HG02759 (cell line): ENCODE data around the gene LRP8.

Experiments used
- ATAC-seq: cut with Tn5 transposase; IDR thresholded peaks from one replicate; pipeline ENCODE4 v1.9.1; 2021; ENCODE audit warnings: mild to moderate bottlenecking, moderate library complexity; ENCODE audit not compliant: unreplicated experiment

Gene LRP8

GRCh38 chr1:53308506-53308905 lies 19.4 kb downstream of the LRP8 start:
- no peak for ATAC-seq

GRCh38 chr1:53307037-53307436 lies 20.8 kb downstream of the LRP8 start:
- ATAC-seq: no peak

- ATAC-seq: no peak
These were observed 21.7 kb downstream of the LRP8 start for GRCh38 chr1:53306168-53306567.

- no peak for ATAC-seq
These were observed 22.2 kb downstream of the LRP8 start for GRCh38 chr1:53305650-53306049.

- ATAC-seq: no peak
These were observed 23.3 kb downstream of the LRP8 start for GRCh38 chr1:53304527-53304926.

GRCh38 chr1:53303726-53304515 lies 23.9 kb downstream of the LRP8 start:
- ATAC-seq: no peak

- no peak for ATAC-seq
These were observed 24.6 kb downstream of the LRP8 start for GRCh38 chr1:53303243-53303642.

GRCh38 chr1:53299233-53299632 lies 28.6 kb downstream of the LRP8 start:
- no peak for ATAC-seq

GRCh38 chr1:53298045-53298637 lies 29.7 kb downstream of the LRP8 start:
- ATAC-seq: no peak

GRCh38 chr1:53297195-53297594 lies 30.7 kb downstream of the LRP8 start:
- no peak for ATAC-seq

GRCh38 chr1:53296117-53296749 lies 31.6 kb downstream of the LRP8 start:
- ATAC-seq: peak; percentile 52

- no peak for ATAC-seq
These were observed 32.1 kb downstream of the LRP8 start for GRCh38 chr1:53295726-53296116.

- ATAC-seq: no peak
These were observed 32.6 kb downstream of the LRP8 start for GRCh38 chr1:53295295-53295694.

GRCh38 chr1:53294567-53294966 lies 33.3 kb downstream of the LRP8 start:
- no peak for ATAC-seq

GRCh38 chr1:53294061-53294460 lies 33.8 kb downstream of the LRP8 start:
- no peak for ATAC-seq

GRCh38 chr1:53293123-53293522 lies 34.7 kb downstream of the LRP8 start:
- ATAC-seq: no peak

GRCh38 chr1:53292690-53293089 lies 35.2 kb downstream of the LRP8 start:
- ATAC-seq: peak; percentile 60

- no peak for ATAC-seq
These were observed 36.3 kb downstream of the LRP8 start for GRCh38 chr1:53291574-53291973.

- no peak for ATAC-seq
These were observed 39.0 kb downstream of the LRP8 start for GRCh38 chr1:53288790-53289429.

GRCh38 chr1:53288002-53288789 lies 39.7 kb downstream of the LRP8 start:
- no peak for ATAC-seq

GRCh38 chr1:53286955-53287354 lies 40.9 kb downstream of the LRP8 start:
- no peak for ATAC-seq
